Measurements from ENCODE around the gene HYAL3.
"Not testable (repeated sequence)": the region's sequence is repeated elsewhere in the genome, so short reads cannot be mapped to it uniquely, and the experiment has no call there.

Gene HYAL3

DNA sequence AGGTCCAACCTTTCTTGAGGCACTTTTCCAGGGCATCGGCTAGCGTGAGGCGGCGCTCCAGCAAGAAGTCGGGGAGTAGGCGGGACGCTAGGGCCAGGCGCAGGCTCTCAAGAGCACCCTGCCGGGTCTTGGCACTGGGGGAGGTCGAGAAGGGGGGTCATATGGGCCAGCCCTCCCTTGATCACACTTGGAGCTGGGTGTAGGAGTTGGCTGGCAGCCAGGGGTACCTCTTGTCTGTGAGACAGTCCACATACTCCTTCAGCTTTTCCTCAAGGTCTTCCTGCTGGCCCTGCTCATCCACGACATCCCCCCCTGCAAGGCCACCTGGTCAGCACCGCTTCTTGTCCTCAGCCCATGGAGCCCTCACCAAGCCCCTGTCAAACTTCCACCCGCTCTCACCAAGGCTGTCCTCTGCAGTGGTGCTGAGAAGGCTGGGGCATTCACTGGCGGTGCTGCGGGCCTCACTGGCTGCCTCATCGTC is 9.0 kb downstream of the HYAL3 start:
- DNase-seq (ENCODE audit: low spot score), result no peak

DNA sequence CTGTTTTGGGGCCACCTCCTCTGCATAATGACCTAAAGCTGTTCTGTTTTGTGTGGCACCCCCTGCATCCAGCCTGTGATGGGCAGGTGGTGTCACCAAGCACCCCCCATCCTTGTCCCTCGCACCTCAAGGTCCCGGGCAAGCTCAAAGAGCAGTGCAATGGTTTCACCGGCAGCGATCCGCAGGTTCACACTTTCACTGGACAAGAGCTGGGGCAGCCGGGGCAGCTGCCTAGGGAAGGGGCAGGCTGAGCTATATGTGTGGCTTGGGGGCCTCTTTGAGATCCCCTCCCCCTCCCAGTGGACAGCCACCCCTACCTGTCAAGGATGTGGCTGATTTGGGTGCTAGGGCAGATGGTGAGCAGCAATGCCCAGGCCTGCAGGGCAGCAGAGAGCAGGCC is 10.1 kb downstream of the HYAL3 start:
- no peak for DNase-seq (ENCODE audit: low spot score)

DNA sequence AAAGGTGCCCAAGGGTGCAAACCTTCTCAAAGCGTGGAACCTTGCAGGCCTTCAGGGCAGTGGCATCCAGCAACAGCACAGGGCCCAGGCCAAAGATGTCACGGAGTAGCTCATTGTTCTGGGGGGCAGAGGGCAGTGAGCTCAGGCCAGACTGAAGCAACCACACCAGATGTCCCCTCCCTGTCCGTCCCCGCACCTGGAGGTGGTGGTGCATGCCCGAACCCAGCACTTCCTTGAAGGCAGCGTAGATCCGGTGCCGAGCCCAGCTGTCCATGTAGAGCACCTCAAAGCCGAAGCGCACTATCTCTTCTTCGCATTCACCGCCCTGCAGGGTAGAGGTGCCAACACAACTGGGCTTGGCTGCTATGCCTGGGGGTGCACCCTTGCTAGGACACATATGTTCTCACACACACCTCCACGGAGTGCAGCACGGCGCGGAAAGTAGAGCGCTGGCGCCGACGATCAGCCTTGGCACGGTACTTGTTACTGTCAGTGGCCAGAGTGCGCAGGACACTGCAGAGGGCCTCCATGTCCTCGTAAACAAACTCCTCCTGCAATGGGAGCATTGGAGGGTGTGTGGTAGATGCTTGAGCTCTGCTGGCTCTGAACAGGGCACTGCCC is 10.7 kb downstream of the HYAL3 start:
- no peak for DNase-seq (ENCODE audit: low spot score)

DNA sequence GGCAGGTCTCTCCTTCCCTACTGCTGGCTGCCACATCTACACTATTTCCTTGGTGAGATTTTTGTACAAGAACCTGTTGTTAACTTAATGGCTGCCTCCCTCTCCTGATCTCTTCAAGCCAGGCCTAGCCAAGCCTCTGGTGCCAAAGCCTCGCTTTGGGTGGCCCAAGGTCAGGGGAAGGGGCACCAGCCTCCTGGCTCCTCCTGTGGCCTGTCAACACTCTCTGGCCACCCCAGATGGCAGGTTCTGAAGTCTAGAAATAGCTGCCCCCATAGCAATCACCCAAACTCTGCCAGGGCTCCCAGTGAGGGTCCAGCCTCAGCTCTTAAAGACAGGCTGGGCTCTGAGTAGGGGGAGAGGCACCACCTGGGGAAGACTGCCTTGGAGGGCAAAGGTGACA is 11.9 kb downstream of the HYAL3 start:
- no peak for DNase-seq (ENCODE audit: low spot score)

DNA sequence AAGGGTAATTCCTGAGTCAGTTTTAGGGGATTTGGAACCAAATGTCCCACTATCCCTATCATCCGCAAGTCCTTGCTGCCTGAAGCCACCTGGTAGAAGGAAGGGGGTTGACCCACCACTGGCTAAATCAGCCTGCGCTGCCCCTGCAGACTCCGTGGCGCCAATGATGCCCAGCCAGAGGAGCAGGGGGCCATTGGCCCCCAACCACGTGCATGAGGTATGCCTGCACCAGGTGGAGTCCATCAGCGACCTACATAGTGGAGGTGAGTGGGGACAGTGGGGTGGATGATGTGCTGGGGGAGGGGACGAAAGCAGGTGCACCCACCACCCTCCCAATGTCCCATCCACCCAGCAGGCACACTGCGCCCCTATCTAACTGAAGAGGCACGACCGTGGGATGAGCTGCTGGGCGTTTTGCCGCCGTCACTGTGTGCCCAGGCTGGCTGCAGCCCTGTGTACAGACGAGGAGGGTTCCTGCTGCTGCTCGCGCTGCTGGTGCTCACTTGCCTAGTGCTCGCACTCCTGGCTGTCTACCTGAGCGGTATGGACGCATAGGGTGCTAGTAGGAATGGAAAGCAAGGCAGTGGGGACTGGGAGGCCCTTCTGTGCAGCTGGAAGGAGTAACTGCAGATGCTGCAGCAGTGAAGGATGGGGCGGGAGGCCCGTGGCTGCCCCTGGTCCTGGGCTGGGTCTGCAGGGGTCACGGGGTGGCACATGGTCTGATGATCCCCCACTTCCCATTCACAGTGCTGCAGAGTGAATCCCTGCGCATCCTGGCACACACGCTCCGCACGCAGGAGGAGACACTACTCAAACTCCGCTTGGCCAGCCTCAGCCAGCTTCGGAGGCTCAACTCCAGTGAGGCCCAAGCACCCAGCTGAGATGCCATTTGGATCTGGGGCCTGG is 12.6 kb downstream of the HYAL3 start:
- no peak for DNase-seq (ENCODE audit: low spot score)

DNA sequence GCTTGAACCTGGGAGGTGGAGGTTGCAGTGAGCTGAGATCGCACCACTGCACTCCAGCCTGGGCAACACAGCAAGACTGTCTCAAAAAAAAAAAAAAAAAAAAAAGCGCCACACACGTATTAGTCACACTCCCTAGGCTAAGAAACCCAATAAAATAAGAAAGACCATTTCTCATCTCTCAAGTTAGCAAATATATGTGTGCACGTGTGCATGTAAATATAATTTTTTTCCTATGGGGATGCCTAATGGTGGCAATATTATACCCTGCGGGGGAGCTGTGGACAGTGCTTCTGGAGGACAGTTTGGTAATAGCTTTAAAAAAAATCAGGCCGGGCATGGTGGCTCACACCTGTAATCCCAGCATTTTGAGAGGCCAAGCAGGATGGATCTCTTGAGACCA is 15.1 kb downstream of the HYAL3 start:
- not testable (repeated sequence) for DNase-seq (ENCODE audit: low spot score)

DNA sequence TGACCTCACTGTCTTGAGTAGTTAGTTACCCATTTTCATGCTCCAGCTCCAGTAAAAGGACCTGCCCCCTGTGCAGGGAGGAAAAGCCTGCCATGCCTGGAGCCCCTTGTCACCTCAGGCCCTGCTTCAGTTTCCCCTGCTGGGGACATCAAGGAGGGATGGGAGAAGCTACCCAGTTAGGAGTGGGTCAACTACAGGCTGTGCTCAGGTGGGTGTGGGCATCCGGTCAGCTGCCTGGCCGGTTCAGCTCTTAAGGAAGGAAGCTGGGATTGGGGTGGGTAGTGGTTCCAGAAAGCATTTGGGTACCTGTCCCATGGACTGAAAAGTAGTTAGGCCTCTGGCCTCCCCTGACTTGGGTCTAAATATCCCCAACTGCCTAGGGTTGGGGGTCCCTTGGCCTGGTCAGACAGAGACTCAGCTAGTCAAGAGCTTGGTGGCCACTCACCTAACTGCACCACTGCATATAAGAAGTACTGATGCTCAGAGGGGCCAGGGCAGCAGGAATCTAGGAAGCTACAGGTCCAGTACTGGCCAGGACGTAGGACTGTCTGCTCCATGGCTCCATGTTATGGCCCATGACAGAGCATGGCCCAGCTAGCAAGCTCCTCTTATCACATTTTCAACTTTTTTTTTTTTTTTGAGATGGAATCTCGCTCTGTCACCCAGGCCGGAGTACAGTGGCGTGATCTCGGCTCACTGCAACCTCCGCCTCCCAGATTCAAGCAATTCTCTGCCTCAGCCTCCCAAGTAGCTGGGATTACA is 19.8 kb downstream of the HYAL3 start:
- DNase-seq (ENCODE audit: low spot score), result no peak

DNA sequence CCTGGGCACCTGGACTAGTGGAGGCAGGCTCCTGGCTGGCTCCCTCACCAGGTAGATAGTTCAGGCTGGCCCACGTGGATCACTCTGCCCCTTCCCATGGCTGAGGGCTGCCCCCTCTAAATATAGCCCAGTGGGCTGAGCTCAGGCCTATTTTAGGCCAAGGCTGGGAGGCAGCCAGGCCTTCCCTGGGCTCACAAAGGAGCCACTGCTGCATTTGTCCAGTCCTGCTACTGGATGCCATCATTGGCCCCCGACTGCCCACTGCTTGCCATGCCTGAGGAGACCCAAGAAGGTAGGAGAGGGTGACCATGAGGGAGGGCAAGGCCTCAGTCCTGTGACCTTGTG is 20.4 kb downstream of the HYAL3 start, which contains the start of gene LSMEM2:
Gene LSMEM2 (plus strand): TSS at position 208 of the 345 bp plus-strand sequence. CDS start 27 bp downstream, at position 235.
- DNase-seq (ENCODE audit: low spot score), result no peak

DNA sequence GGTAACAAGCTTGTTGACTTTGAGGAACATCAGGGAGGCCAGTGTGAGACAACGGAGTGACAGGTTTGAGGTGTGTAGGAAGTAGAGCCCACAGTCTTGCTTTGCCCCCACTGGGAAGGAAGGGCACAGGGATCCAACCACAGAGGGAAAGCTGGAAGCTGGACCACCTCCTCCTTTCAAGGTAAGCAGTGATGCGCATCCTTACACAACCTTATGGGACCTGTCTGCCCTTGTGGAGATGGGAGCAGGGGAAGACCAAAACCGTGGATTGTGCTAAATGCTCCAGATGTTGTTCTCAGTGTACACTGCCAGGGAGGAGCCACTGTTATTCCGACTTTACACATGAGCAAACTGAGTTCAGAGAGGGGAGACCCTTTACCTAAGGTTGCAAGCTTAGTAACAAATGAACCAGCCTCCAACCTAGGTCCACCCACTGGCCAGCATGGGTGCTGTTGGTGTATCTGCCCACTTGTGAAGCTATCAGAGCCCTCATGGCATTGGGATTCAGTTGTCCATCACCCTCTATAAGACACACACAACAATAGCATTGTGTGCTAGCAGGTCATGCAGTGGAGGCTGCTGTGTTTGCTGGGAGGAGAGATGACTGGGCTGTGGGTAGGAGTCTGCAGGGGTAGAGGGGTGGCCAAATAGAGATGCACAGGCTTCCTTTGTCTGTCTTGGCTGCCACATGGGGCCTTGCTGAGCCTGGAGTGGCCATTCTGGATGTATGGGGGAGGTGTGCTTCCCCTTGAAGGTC is 20.9 kb downstream of the HYAL3 start:
- DNase-seq (ENCODE audit: low spot score), result no peak

DNA sequence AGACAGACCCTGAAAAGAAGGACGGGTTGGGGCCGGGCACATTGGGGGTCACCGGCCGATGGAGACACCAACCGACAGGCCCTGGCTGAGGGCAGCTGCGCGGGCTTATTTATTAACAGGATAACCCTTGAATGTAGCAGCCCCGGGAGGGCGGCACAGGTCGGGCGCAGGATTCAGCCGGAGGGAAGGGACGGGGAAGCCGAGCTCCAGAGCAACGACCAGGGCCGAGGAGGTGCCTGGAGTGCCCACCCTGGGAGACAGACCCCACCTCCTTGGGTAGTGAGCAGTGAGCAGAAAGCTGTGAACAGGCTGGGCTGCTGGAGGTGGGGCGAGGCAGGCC is 22.5 kb downstream of the HYAL3 start:
- DNase-seq (ENCODE audit: low spot score), result no peak

DNA sequence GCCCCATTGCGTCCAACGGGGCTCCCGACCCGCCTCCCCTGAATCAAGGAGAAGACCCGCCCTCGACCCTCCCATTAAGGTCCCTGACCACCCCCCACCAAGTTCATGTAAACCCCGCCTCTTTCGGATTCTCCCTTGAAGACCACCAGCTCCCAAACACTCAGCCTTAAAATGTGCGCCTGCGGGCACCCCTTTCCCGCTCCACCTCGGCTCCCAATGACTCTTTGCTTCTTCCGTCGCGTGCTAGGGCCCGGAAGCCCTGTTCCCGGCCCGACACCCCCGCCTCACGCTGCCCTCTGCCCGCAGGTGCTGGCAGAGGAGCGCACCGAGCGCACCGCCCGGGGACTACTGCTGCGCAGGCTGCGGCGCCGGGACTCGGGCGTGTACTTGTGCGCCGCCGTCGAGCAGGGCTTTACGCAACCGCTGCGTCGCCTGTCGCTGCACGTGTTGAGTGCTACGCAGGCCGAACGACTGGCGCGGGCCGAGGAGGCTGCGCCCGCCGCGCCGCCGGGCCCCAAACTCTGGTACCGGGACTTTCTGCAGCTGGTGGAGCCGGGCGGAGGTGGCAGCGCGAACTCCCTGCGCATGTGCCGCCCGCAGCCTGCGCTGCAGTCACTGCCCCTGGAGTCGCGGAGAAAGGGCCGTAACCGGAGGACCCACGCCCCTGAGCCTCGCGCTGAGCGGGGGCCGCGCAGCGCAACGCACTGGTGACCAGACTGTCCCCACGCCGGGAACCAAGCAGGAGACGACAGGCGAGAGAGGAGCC is 23.0 kb downstream of the HYAL3 start:
- DNase-seq (ENCODE audit: low spot score), result no peak

DNA sequence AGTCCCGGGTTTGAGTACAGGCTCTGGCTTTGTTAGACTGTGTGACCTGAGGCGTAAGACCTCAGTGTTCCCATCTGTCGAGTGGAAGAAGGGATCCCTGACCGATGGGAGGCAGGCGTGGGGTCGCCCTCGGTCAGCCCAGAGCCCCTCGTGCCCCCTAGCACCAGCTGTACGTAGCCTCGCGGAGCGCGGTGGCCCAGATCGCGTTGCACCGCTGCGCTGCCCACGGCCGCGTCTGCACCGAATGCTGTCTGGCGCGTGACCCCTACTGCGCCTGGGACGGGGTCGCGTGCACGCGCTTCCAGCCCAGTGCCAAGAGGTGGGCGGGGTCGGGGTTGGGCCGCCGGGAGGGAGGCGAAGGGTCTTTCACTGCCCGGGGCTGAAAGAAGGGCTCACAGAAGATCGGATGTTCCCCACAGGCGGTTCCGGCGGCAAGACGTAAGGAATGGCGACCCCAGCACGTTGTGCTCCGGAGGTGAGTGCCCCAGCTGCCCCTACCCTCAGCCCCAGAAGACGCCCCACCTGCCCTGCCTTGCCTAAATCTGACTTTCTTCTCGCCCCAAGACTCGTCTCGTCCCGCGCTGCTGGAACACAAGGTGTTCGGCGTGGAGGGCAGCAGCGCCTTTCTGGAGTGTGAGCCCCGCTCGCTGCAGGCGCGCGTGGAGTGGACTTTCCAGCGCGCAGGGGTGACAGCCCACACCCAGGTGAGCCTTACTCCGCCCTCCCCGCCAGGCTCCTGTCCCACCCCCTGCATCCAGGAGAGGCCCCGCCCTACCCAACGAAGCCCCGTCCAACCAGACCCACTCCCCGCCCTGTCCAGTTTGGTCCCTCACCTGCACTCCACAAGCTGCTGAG is 23.8 kb downstream of the HYAL3 start:
- DNase-seq (ENCODE audit: low spot score), result no peak

DNA sequence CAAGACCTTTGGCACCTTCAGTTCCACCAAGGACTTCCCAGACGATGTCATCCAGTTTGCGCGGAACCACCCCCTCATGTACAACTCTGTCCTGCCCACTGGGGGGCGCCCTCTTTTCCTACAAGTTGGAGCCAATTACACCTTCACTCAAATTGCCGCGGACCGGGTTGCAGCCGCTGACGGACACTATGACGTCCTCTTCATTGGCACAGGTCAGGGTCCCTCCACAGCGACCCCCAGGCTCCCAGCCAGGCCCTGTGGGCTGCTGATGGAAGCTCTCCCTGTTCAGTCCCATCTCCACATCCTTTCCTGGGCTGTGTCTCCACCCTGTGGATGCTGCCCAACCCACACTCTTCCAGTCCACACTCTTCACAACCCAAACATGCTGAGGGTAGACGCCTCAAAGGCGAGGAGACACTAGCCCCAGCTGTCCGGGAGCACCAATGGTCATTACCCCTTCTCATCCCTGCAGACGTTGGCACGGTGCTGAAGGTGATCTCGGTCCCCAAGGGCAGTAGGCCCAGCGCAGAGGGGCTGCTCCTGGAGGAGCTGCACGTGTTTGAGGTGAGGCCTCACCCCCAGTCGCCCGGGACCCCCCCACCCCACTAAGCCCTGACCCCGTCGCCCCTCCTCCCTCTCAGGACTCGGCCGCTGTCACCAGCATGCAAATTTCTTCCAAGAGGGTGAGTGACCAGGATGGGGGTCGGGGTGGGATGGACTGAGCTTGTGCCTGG is 24.7 kb downstream of the HYAL3 start:
- peak; percentile 64 for DNase-seq (ENCODE audit: low spot score)

DNA sequence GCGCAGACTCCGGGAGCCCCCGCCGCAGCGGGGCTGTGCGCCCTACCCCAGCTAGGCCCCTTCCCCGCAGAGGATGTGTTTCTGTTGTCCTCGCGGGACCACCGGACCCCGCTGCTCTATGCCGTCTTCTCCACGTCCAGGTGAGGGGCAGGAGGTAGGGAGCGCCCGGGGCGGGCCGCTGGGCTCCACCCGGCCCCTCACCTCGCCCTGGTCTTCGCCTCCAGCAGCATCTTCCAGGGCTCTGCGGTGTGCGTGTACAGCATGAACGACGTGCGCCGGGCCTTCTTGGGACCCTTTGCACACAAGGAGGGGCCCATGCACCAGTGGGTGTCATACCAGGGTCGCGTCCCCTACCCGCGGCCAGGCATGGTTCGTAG is 25.5 kb downstream of the HYAL3 start:
- no peak for DNase-seq (ENCODE audit: low spot score)

DNA sequence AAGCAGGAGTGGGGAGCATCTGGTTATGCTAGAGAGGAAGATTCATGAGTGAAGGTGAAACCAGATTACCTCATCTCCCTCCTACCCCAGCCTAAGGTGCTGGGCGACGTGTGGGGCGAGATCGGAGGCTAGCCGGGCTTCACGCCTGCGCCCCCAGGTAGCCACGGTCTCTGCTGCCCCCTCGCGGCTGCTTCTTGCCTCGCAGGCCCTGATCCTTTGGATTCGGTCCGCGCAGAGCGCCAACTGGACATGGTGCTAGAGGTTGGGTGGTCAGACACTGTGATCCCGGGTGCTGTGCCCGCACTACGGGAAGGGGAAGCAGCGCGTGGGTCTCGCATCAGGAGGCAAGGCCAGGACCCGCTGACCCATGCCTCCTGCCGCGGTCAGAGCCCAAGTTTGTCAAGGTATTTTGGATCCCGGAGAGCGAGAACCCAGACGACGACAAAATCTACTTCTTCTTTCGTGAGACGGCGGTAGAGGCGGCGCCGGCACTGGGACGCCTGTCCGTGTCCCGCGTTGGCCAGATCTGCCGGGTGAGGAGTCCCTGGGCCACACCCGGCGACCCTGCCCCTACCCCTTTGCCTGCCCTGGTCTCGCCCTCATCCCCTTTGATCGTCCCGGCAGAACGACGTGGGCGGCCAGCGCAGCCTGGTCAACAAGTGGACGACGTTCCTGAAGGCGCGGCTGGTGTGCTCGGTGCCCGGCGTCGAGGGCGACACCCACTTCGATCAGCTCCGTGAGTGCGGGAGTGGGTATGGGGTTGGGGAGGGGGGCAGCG is 26.1 kb downstream of the HYAL3 start:
- DNase-seq (ENCODE audit: low spot score), result peak; percentile 84

DNA sequence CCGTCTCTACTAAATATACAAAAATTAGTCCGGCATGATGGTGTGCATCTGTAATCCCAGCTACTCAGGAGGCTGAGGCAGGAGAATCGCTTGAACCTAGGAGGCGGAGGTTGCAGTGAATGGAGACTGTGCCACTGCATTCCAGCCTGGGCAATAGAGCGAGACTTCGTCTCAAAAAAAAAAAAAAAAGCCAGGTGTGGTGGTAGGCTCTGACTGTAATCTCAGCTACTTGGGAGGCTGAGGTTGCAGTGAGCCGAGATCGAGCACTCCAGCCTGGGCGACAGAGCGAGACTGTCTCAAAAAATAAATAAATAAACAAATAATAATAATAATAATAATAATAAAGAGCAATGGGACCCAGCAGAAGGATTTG is 26.7 kb downstream of the HYAL3 start:
- DNase-seq (ENCODE audit: low spot score), result not testable (repeated sequence)

DNA sequence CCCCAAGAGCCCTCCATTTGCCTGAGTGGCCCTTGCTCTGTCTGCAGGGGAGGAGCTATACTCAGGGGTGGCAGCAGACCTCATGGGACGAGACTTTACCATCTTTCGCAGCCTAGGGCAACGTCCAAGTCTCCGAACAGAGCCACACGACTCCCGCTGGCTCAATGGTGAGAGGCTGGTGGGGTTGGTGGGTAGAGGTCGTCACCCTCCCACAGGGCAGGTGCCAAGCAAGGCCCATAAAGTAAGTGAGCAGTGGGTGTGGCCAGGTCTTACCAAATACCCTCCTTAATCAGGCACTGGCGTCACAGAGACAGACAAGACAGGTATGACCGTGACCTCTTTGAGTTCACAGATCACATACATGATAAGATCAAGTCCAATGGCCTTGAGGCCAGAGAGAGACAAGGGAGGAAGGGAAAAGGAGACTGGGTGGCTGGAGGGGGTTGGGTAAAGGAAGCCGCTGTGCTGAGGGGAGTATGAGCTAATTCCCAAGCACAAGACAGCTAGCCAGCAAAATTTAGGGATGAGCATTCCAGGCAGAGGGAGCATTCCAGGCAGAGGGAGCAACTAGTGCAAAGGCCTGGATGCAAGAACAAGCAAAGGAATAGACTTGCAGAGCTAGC is 27.8 kb downstream of the HYAL3 start:
- no peak for DNase-seq (ENCODE audit: low spot score)

DNA sequence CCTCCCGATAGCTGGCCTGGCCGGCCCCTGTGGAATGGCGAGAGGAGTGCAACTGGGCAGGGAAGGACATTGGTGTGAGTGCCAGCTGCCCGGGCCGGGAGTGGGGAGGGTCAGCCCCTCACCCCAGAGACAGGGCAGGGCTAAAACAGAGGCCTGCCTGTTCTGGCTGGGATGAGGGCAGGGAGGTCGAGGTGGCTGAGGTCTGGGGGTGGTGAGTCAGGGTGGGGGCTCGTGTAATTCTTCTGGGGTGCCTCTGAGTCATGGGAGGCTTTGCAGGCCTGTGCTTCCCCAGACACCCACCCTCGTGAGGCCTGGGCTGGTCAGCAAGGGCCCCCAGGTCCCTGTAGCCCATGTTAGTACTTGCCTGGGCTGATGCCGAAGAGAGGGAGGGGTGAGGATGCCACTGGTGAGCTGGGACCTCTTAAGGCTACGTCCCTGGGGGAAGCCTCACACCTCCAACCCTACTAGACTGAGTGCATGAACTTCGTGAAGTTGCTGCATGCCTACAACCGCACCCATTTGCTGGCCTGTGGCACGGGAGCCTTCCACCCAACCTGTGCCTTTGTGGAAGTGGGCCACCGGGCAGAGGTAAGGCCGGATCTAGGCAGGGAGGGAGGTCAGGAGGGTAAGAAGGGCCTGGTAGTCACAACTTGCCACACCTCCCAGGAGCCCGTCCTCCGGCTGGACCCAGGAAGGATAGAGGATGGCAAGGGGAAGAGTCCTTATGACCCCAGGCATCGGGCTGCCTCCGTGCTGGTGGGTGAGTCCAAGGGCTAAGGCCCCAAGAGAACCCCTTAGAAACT is 28.6 kb downstream of the HYAL3 start:
- no peak for DNase-seq (ENCODE audit: low spot score)

All from CD4-positive, alpha-beta T cell treated with Interleukin-15 for 4 hours (primary cell).